ENCODE measurements around the gene TTPAL.

GRCh38 chr20:44526129-44526528, 50.5 kb downstream of the TTPAL start:
- TF ChIP-seq POLR2AphosphoS5 (IDR thresholded peaks at IDR 0.05) (no peak), EP300 (IDR thresholded peaks at IDR 0.05) (no peak), CTCF (IDR thresholded peaks at IDR 0.05) (no peak)

Measured in sigmoid colon (tissue), 4 donors.